ENCODE results near the gene PSG1.
"Not testable (repeated sequence)": the region's sequence is repeated elsewhere in the genome, so short reads cannot be mapped to it uniquely, and the experiment has no call there.

GRCh38 chr19:42916931-42917330 lies 37.4 kb upstream of the PSG1 start:
- not testable (repeated sequence) for TF ChIP-seq POLR2A (IDR thresholded peaks at IDR 0.05; ENCODE audit: low read depth); CTCF (IDR thresholded peaks at IDR 0.05); EP300 (IDR thresholded peaks at IDR 0.05); POLR2AphosphoS5 (IDR thresholded peaks at IDR 0.05)
